ENCODE data around the gene ZNF574. TPM values are rescaled to one million over a fixed set of nuclear protein-coding genes. Genes with fewer than 3 reads are reported as not detected.

ZNF574 gene
- total RNA-seq, 1 experiment from 2014 or later: 22.4 TPM

- no peak for TF ChIP-seq CTCF (IDR thresholded peaks at IDR 0.05; ENCODE audit: insufficient read depth in 1 of 2, low read depth in 1 of 2, low read length in 1 of 2, severe bottlenecking in 1 of 2, unreplicated experiment in 1 of 2)
- intact Hi-C loops (cut with micrococcal nuclease; ENCODE audit: unreplicated experiment): no loop called here
- ChIA-PET CTCF (interaction anchor here (0.6 to 0.7 kb wide), 2 partner anchors 25 to 104 kb away, joined by 4 to 11 read pairs; no protein-coding TSS in a partner anchor), POLR2A (no interaction called here)
- Mint-ChIP-seq H3K36me3 (ENCODE audit: insufficient read depth, unreplicated experiment) (no peaks in the 10 kb centered on the region), H3K4me3 (ENCODE audit: unreplicated experiment) (no peak overlapping the region), H3K27ac (ENCODE audit: unreplicated experiment) (no peak overlapping the region), H3K27me3 (ENCODE audit: insufficient read depth, unreplicated experiment) (peaks cover 4% of the 10 kb centered on the region), H3K4me1 (ENCODE audit: low read depth, unreplicated experiment) (no peaks in the 10 kb centered on the region), H3K9me3 (ENCODE audit: unreplicated experiment) (no peaks in the 10 kb centered on the region)
- DNase-seq: no peak
- Histone ChIP-seq H3K4me1 (peaks cover 4% of the 10 kb centered on the region; the same call in 1 of the 2 replicates), H3K27me3 (replicated peaks; ENCODE audit: control insufficient read depth, insufficient read depth, low read length) (no peaks in the 10 kb centered on the region), H3K4me3 (ENCODE audit: low read depth, low read length) (no peak overlapping the region), H3K36me3 (ENCODE audit: control insufficient read depth, insufficient read depth, low read length) (no peaks in the 10 kb centered on the region), H3K9me3 (no peaks in the 10 kb centered on the region)
- BruUV-seq (replicated peaks): no TSS peak
These were observed 19.9 kb downstream of the ZNF574 start for GRCh38 chr19:42095814-42096230.

GRCh38 chr19:42096255-42096837 is 20.4 kb downstream of the ZNF574 start:
- Mint-ChIP-seq H3K27me3 (ENCODE audit: insufficient read depth, unreplicated experiment) (peaks cover 4% of the 10 kb centered on the region), H3K27ac (ENCODE audit: unreplicated experiment) (no peak overlapping the region), H3K4me1 (ENCODE audit: low read depth, unreplicated experiment) (no peaks in the 10 kb centered on the region), H3K4me3 (ENCODE audit: unreplicated experiment) (no peak overlapping the region), H3K36me3 (ENCODE audit: insufficient read depth, unreplicated experiment) (no peaks in the 10 kb centered on the region), H3K9me3 (ENCODE audit: unreplicated experiment) (no peaks in the 10 kb centered on the region)
- DNase-seq: no peak
- Histone ChIP-seq H3K4me1 (peaks cover 4% of the 10 kb centered on the region; the same call in 1 of the 2 replicates), H3K9me3 (no peaks in the 10 kb centered on the region), H3K36me3 (ENCODE audit: control insufficient read depth, insufficient read depth, low read length) (no peaks in the 10 kb centered on the region), H3K4me3 (ENCODE audit: low read depth, low read length) (no peak overlapping the region), H3K27me3 (replicated peaks; ENCODE audit: control insufficient read depth, insufficient read depth, low read length) (no peaks in the 10 kb centered on the region)
- CTCF ChIA-PET: interaction anchor here (0.6 to 0.7 kb wide), 3 partner anchors 12 to 213 kb away, joined by 4 to 8 read pairs (median 4); no protein-coding TSS in a partner anchor
- no TSS peak for BruUV-seq (replicated peaks)
- no peak for TF ChIP-seq CTCF (IDR thresholded peaks at IDR 0.05; ENCODE audit: insufficient read depth in 1 of 2, low read depth in 1 of 2, low read length in 1 of 2, severe bottlenecking in 1 of 2, unreplicated experiment in 1 of 2)
- POLR2A ChIA-PET: interaction anchor here (0.5 kb wide), 1 partner anchor 15 kb away, joined by 3 read pairs; no protein-coding TSS in a partner anchor
- intact Hi-C loops (cut with micrococcal nuclease; ENCODE audit: unreplicated experiment): no loop called here

- TF ChIP-seq CTCF (IDR thresholded peaks at IDR 0.05; ENCODE audit: insufficient read depth in 1 of 2, low read depth in 1 of 2, low read length in 1 of 2, severe bottlenecking in 1 of 2, unreplicated experiment in 1 of 2): no peak
- Histone ChIP-seq H3K27me3 (replicated peaks; ENCODE audit: control insufficient read depth, insufficient read depth, low read length) (no peaks in the 10 kb centered on the region), H3K4me3 (ENCODE audit: low read depth, low read length) (no peak overlapping the region), H3K4me1 (peaks cover 4% of the 10 kb centered on the region; the same call in 1 of the 2 replicates), H3K9me3 (no peaks in the 10 kb centered on the region), H3K36me3 (ENCODE audit: control insufficient read depth, insufficient read depth, low read length) (no peaks in the 10 kb centered on the region)
- H3K27me3 Mint-ChIP-seq (ENCODE audit: insufficient read depth, unreplicated experiment): peaks cover 4% of the 10 kb centered on the region
- no peak overlapping the region for H3K27ac Mint-ChIP-seq (ENCODE audit: unreplicated experiment)
- H3K36me3 Mint-ChIP-seq (ENCODE audit: insufficient read depth, unreplicated experiment): no peaks in the 10 kb centered on the region
- intact Hi-C loops (cut with micrococcal nuclease; ENCODE audit: unreplicated experiment): no loop called here
- no TSS peak for BruUV-seq (replicated peaks)
- H3K4me1 Mint-ChIP-seq (ENCODE audit: low read depth, unreplicated experiment): no peaks in the 10 kb centered on the region
- H3K9me3 Mint-ChIP-seq (ENCODE audit: unreplicated experiment): no peaks in the 10 kb centered on the region
- POLR2A ChIA-PET: no interaction called here
- no peak overlapping the region for H3K4me3 Mint-ChIP-seq (ENCODE audit: unreplicated experiment)
- no peak for DNase-seq
- CTCF ChIA-PET: interaction anchor here (0.7 kb wide), 1 partner anchor 84 kb away, joined by 3 read pairs; no protein-coding TSS in a partner anchor
These were observed 21.5 kb downstream of the ZNF574 start for GRCh38 chr19:42097461-42097860.

All from Caco-2 (cell line).